AG09319 (cell line): Measurements from ENCODE around the gene KRT36.
A peak's percentile ranks its signal among the peaks of the same experiment; 100 is the strongest.

Source experiments
- DNase-seq: peaks from one replicate; pipeline ENCODE4 v3.0.0-alpha.2; 2010; ENCODE audit warnings: low read depth; ENCODE audit errors: extremely low read depth
- CTCF ChIP-seq: IDR thresholded peaks from 2 replicates; pipeline ENCODE4 v1.5.1; 2011; ENCODE audit warnings: low read depth, mild to moderate bottlenecking, inconsistent platforms, low read length, moderate library complexity

The KRT36 gene

GRCh38 chr17:41486809-41487530 is 2.7 kb downstream of the KRT36 start:
- DNase-seq: no peak
- TF ChIP-seq CTCF: peak; percentile 4

- no peak for TF ChIP-seq CTCF
Observed at GRCh38 chr17:41486316-41486715, 3.4 kb downstream of the KRT36 start.

DNA sequence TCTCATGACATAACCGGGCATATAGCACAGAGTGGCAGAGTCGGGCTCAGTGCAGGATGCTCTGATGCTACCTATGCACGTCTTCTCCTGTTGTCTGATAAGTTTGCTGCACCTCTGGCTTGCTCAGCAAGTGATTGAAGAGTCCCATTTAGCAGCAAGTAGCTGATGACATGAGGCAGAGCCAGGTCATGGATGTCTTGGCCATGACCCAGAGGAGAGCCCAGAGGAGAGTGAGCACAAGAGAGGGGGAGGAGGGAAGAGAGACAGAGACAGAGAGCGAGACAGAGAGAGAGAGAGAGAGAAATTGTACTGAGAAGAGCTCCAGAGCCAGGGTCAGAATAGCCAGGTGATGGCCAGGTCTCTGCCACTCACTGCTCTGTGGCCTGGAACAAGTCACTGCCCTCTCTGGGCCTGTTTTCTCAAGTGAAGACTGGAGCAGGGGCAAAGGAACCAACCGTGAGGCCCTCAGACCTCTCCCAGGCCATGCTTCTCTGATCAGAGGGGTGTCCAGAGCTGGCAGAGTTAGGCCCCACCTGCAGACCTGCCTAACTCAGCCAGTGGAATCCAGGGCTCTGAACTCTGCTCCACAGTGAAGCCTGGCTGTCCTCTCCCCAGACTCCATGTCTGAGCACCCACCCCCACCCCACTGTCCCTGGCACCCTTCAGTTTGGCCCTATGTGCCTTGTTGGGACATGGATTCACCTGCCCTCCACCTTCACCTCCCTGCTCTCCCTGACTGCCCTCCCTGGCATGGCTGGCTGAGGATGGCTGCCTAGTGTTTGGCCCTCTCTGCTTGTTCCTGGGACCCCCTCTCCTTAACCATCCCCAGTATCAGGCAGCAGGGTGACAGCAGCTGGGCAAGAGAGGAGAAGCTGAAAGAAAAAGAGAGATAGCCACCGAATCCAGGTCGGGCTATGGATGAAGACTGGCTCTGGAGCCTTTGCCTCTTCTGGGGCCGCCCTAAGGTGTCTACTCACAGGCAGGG is 4.5 kb downstream of the KRT36 start:
- no peak for TF ChIP-seq CTCF
- DNase-seq: no peak

More at GRCh38 chr17:41486316-41486715, 3.4 kb downstream of the KRT36 start:
- DNase-seq: no peak

- no peak for DNase-seq
- TF ChIP-seq CTCF: no peak
Observed at GRCh38 chr17:41483991-41484826, 5.5 kb downstream of the KRT36 start.

DNA sequence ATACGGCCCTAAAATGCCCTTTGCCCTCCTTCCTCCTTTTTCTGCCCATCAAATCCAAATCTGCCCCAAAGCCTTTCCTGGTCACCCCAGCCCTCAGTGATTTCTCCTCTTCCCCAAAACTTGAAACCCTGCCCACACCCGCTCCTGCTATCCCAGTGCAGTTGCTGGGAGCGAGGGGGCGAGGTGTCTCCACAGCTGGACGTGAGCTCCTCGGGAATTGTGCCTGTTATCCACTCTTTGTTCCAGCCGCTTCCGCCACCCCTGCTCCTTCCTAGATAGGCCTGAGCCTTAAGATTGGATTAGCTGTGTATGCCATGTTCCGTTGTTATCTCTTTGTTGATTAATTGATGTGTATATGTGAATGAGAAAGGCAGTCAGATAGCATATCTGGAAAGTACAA is 6.2 kb downstream of the KRT36 start:
- DNase-seq: no peak
- TF ChIP-seq CTCF: no peak

- TF ChIP-seq CTCF: no peak
- DNase-seq: no peak
Observed at GRCh38 chr17:41481036-41481435, 8.7 kb downstream of the KRT36 start, which contains the start of gene KRT35. Gene KRT35 (minus strand): TSS chr17:41481151. CDS start chr17:41481097, 54 bp downstream.
